Medulla oblongata (tissue), 1 donor: ENCODE results near the gene RALGAPB.
A peak's percentile ranks its signal among the peaks of the same experiment; 100 is the strongest.
"Not testable (repeated sequence)": the region's sequence is repeated elsewhere in the genome, so short reads cannot be mapped to it uniquely, and the experiment has no call there.

Source experiments
- DNase-seq: peaks from one replicate; pipeline ENCODE4 v3.0.0-alpha.2; 2015; ENCODE audit errors: extremely low spot score

The RALGAPB gene

GRCh38 chr20:38472513-38473366 lies at the start of gene RALGAPB:
Gene RALGAPB, plus strand, starts transcription at chr20:38472843. Its CDS starts 15,590 bp downstream, at chr20:38488433.
- DNase-seq, result peak; percentile 99

- DNase-seq, result no peak
These were observed 49.1 kb upstream of the RALGAPB start for GRCh38 chr20:38423541-38423940.

GRCh38 chr20:38424401-38424800 lies 48.2 kb upstream of the RALGAPB start:
- DNase-seq, result no peak

- DNase-seq, result no peak
These were observed 46.4 kb upstream of the RALGAPB start for GRCh38 chr20:38426006-38426897.

- no peak for DNase-seq
These were observed 45.0 kb upstream of the RALGAPB start for GRCh38 chr20:38427655-38428023.

- no peak for DNase-seq
These were observed 43.8 kb upstream of the RALGAPB start for GRCh38 chr20:38428800-38429199.

GRCh38 chr20:38429301-38429700 lies 43.3 kb upstream of the RALGAPB start:
- DNase-seq, result no peak

- DNase-seq, result no peak
These were observed 41.8 kb upstream of the RALGAPB start for GRCh38 chr20:38430679-38431325.

GRCh38 chr20:38432292-38432691 lies 40.4 kb upstream of the RALGAPB start:
- DNase-seq, result no peak

- DNase-seq, result not testable (repeated sequence)
These were observed 39.8 kb upstream of the RALGAPB start for GRCh38 chr20:38432870-38433269.

GRCh38 chr20:38433304-38433972 lies 39.2 kb upstream of the RALGAPB start:
- DNase-seq, result no peak

- no peak for DNase-seq
These were observed 38.3 kb upstream of the RALGAPB start for GRCh38 chr20:38434301-38434741.

GRCh38 chr20:38434770-38435554 lies 37.7 kb upstream of the RALGAPB start, which contains the start of gene SNHG17:
Gene SNHG17, minus strand, starts transcription at chr20:38435328.
- peak; percentile 90 for DNase-seq

- no peak for DNase-seq
These were observed 37.1 kb upstream of the RALGAPB start for GRCh38 chr20:38435555-38435939.

- DNase-seq, result no peak
These were observed 34.8 kb upstream of the RALGAPB start for GRCh38 chr20:38437796-38438195.

- not testable (repeated sequence) for DNase-seq
These were observed 31.5 kb upstream of the RALGAPB start for GRCh38 chr20:38441110-38441509.

GRCh38 chr20:38441916-38442315 lies 30.7 kb upstream of the RALGAPB start:
- DNase-seq, result no peak

- DNase-seq, result no peak
These were observed 27.3 kb upstream of the RALGAPB start for GRCh38 chr20:38445381-38445796.

GRCh38 chr20:38445901-38446425 lies 26.7 kb upstream of the RALGAPB start:
- no peak for DNase-seq
